Measurements from ENCODE around the gene MAPK9.
"Not testable (repeated sequence)": the region's sequence is repeated elsewhere in the genome, so short reads cannot be mapped to it uniquely, and the experiment has no call there.

MAPK9 gene

GRCh38 chr5:180324601-180324950 lies 32.7 kb upstream of the MAPK9 start:
- DNase-seq = no peak

GRCh38 chr5:180323941-180324600 lies 32.2 kb upstream of the MAPK9 start:
- DNase-seq = no peak

DNA sequence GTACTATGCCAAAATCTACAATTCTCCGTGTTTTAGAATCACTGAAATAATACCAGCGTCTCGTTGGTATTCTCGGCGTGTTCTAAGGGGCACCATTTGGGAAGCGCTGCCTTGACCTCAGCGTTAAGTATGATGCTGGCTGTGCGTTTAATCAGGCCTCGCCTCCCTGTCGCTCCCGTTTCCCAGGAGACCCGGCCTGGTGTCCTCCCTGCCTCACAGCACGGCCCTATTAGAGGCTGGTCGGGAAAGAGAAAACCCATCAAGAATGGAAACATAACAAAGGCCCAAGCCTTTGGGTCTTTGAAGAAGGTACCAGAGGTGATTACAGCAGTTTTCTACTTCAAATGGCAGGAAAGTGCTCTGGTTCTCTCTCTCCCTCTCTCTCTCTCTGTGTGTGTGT lies 31.3 kb upstream of the MAPK9 start:
- DNase-seq = no peak

GRCh38 chr5:180318456-180319089 lies 26.7 kb upstream of the MAPK9 start:
- no peak for DNase-seq

- DNase-seq = no peak
Observed at GRCh38 chr5:180316586-180316985, 24.7 kb upstream of the MAPK9 start.

DNA sequence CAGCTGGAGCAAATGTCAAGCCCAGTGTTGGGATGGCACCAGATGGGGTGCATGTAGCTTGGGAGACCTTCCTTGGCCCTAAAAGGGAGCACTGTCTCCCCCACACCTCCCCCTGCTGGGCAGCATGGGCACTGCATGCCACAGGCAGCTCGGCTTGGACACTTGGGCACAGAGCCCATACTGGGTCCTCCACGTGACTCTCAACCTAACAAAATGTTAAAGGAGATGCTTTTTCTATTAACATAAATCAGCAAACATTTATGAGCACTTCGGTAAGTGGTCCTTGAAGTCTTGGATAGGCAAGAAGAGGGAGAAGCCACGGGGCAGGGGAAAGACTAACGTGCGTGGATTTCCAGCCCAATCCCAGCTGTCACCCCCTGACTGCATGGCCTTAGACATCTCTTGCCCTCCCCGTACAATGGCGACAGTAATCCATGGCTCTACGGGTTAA lies 23.9 kb upstream of the MAPK9 start:
- peak; percentile 19 for DNase-seq

GRCh38 chr5:180313677-180314505 lies 22.0 kb upstream of the MAPK9 start:
- no peak for DNase-seq

DNA sequence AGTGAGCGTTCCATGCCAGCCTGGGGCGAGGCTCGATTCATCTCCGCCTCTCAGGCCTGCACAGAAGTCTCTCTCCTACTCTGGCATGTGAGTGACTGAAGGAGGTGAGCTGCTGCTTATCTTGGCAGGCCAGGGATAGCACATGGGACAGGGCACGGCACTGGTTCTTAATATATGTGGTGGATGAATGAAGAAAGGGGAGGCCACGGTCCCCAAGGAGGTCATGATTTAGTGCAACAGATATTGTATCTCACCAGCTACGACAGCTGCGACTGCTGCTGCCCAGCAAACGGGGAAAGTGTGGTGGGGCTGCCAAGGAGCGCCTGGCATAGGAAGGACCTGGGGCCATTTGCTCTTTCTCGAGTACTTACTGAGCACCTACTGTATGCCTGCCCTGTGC lies 19.3 kb upstream of the MAPK9 start:
- DNase-seq = no peak

DNA sequence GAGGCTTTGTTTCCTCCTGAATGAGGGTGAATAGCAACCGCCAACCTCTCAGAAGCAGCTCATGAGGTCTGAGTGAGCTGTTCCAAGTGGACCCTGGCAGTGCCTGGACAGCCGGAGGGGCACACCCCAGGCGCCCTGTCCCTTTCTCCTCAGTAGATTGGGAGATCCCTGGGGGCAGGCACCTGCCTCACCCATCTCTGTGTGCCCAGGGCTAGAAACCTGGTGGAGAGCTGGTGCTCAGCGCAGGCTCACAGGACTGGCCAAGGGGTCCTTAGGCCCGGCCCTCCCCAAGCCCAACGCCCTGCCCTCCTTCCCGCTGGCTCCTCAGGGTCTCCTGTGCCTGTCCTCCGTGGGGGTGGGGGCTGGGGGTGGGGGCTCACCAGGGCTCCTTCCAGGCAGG lies 14.9 kb upstream of the MAPK9 start:
- DNase-seq = no peak

DNA sequence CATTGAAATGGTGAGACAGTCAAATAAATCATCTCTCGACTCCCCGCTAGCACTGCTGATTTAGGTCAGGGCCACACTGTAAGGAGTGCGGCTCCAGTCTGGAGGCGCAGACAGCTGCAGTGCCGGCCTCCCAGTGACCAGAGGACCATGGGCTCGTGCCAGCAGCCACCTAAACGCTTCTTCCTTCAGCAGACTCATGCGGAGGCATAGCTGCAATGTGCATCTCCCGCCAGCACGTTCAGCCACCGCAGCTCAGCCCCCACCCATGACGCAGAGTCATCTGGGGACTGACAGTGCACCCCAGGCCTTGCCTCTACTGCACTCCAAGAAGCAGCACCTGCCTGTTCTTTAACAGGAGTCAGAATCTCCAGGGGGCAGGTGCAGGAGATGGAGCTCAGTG lies 13.6 kb upstream of the MAPK9 start:
- no peak for DNase-seq

DNA sequence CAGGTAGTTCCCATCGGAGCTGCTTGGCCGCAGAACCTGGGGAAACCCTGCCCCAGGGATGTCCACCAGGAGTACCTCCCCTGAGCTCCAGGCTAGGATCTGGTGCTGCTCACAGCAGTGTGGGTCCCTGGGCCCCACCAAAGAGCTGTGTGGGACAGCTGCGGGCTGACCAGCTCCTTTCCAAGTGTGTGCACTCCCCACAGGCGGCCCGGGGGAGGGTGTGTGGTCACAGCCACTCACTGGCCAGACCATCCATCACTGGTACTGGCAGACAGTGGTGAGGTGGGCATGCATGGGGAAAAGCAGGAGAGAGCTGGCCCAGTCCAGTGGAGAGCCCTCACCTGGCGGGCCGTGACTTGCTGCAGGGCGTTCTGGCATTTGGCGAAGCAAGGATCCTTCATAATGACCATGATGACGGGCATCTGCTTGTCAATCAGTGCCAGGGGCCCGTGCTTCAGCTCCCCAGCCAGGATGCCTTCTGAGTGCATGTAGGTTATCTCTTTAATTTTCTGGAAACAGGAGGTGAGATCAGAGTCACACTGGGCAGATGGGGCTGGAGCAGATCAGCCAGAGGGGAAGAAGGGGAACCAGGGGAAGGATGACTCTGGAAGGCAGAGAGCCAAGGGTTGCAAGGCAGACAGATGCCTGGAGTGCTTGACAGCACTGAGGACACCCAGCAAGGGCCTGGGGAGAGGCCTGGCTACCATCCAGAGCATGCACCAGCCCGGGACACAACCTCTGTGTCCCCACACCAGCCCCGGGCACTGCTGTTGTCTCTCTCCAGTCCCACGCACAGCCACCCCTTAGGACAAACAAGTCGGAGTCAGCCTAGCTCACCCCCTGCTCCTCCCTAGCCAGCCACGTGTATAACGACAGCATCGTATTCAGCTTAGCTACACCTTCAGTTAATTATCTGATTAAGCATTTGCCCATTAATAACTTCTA lies 12.8 kb upstream of the MAPK9 start:
- DNase-seq = no peak

- DNase-seq = no peak
Observed at GRCh38 chr5:180304016-180304292, 12.1 kb upstream of the MAPK9 start.

GRCh38 chr5:180303226-180304015 lies 11.5 kb upstream of the MAPK9 start:
- DNase-seq = no peak

- DNase-seq = no peak
Observed at GRCh38 chr5:180302256-180302655, 10.4 kb upstream of the MAPK9 start.

DNA sequence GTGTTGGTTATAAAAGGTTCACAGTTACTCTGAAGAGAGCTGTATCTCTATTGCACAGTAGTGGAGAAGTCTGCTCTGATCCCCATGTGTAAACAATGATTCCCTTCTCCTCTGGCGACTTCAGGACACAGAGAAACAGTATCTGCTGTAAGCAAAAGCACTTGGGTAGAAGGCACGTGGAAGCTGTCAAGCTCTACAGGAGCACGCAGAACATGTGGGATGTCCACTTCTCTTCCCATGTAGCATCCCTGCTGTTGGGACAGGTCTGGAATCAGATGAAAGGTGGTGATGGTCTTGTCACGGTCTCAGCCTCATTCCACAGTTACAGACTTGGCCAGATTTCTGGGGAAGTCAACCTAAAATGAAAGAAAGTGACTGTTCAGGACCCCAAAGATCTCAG lies 9.4 kb upstream of the MAPK9 start:
- no peak for DNase-seq

DNA sequence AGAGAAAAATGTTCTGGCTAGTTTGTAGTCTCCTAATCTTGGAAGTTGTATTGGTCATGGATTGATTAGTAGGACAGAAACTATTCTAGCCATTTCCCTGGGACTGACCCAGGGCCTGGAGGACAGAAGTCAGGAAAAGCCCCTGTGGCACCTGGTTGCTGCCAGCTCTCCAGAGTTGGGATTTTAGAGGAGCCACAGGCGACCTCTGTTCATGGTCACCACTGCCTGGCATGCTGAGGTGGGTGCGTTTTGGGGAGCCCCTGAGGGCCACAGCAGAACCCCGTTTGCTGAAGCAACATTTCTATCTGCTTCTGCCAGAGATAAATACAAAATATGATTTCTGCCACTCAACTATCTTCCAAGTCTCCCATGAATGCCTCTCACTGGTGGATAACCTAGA lies 7.6 kb upstream of the MAPK9 start:
- DNase-seq = no peak

DNA sequence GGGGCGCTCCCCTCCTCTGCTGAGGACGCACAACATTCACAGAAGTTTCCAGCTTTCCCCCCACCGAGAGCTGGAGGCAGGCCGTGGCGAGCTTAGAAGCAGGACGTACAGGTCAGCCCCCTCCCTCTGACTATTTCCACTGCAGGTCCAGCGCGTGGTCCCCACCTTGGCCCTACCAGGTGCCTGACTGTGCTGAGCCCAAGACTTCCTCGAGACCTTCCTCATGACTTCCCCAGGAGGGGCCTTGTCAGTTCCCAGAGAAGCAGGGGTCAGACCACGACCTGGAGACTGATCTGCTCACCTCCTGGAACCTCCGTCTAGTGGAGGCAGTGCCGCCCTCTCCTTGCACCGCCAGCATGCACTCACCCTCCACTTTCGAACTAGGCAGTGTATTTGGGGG lies 7.1 kb upstream of the MAPK9 start:
- not testable (repeated sequence) for DNase-seq

- no peak for DNase-seq
Observed at GRCh38 chr5:180297587-180298282, 5.9 kb upstream of the MAPK9 start.

GRCh38 chr5:180296771-180297170 lies 4.9 kb upstream of the MAPK9 start:
- DNase-seq = no peak

DNA sequence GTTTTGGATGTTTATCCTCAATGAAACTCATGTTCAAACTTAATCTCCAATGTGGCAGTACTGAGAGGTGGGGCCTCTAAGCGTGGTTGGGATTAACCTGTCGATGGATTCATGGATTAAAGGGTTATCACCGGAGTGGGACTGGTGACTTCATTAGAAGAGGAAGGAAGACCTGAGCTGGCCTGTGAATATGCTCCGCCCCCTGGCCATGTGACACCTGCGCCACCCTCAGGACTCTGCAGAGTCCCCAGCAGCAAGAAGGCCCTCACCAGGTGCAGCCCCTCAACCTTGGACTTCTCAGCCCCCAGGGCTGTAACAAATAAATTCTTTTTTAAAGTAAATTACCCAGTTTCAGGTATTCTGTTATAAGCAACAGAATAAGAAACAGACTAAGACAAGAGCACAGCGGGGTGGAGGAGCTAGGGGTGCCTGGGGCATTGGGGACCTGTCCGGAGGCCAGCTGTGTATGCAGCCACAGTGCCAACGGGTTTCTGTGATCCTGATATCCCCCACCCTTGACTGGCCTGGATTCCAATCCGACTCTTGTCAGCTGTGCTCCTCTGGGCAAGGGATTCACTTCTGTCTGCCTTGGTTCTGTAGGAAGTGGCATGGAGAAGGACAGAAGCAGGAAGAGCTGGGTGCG lies 3.2 kb upstream of the MAPK9 start:
- no peak for DNase-seq

GRCh38 chr5:180294411-180294810 lies 2.5 kb upstream of the MAPK9 start:
- no peak for DNase-seq

All from SHP77 treated with DMSO at 0.1 percent for 48 hours (cell line).